HG03432 (cell line): ENCODE data around the gene RBM11.
"Not testable (repeated sequence)": the region's sequence is repeated elsewhere in the genome, so short reads cannot be mapped to it uniquely, and the experiment has no call there.

Source experiments
- ATAC-seq: cut with Tn5 transposase; IDR thresholded peaks from one replicate; pipeline ENCODE4 v1.9.1; 2021; ENCODE audit warnings: mild to moderate bottlenecking, moderate library complexity; ENCODE audit not compliant: unreplicated experiment

Gene RBM11

GRCh38 chr21:14215971-14216641 lies at the start of gene RBM11:
RBM11 (plus strand) TSS chr21:14216157; CDS start chr21:14216187, 30 bp downstream.
- peak; percentile 98 for ATAC-seq

GRCh38 chr21:14166463-14167223 lies 49.3 kb upstream of the RBM11 start:
- ATAC-seq = not testable (repeated sequence)

GRCh38 chr21:14206222-14206621 lies 9.7 kb upstream of the RBM11 start:
- no peak for ATAC-seq

- no peak for ATAC-seq
These were observed 5.2 kb upstream of the RBM11 start, which contains the start of gene LIPI for GRCh38 chr21:14210738-14211137. LIPI (minus strand) TSS chr21:14210955; CDS start chr21:14210845, 110 bp downstream.

- ATAC-seq = no peak
These were observed 2.8 kb upstream of the RBM11 start for GRCh38 chr21:14213164-14213563.

- no peak for ATAC-seq
These were observed 7.4 kb downstream of the RBM11 start for GRCh38 chr21:14223365-14223764.

- ATAC-seq = no peak
These were observed 13.4 kb downstream of the RBM11 start for GRCh38 chr21:14229399-14229798.

GRCh38 chr21:14235101-14235500 lies 19.1 kb downstream of the RBM11 start:
- ATAC-seq = no peak

- no peak for ATAC-seq
These were observed 20.2 kb downstream of the RBM11 start for GRCh38 chr21:14236180-14236579.

GRCh38 chr21:14239281-14239680 lies 23.3 kb downstream of the RBM11 start:
- no peak for ATAC-seq

- ATAC-seq = no peak
These were observed 25.3 kb downstream of the RBM11 start for GRCh38 chr21:14241297-14241696.

GRCh38 chr21:14243461-14243860 lies 27.5 kb downstream of the RBM11 start:
- ATAC-seq = no peak

- ATAC-seq = no peak
These were observed 27.9 kb downstream of the RBM11 start for GRCh38 chr21:14243874-14244273.

GRCh38 chr21:14244911-14245310 lies 29.0 kb downstream of the RBM11 start:
- no peak for ATAC-seq

- no peak for ATAC-seq
These were observed 29.8 kb downstream of the RBM11 start for GRCh38 chr21:14245711-14246110.

- no peak for ATAC-seq
These were observed 35.4 kb downstream of the RBM11 start for GRCh38 chr21:14251336-14251735.

GRCh38 chr21:14259747-14260146 lies 43.8 kb downstream of the RBM11 start:
- ATAC-seq = peak; percentile 66

- no peak for ATAC-seq
These were observed 44.3 kb downstream of the RBM11 start for GRCh38 chr21:14260174-14260764.

- no peak for ATAC-seq
These were observed 46.1 kb downstream of the RBM11 start for GRCh38 chr21:14262039-14262438.

- ATAC-seq = no peak
These were observed 47.9 kb downstream of the RBM11 start for GRCh38 chr21:14263879-14264278.

GRCh38 chr21:14265023-14265422 lies 49.1 kb downstream of the RBM11 start:
- no peak for ATAC-seq

GRCh38 chr21:14267076-14267475 lies 51.1 kb downstream of the RBM11 start:
- ATAC-seq = no peak
